Tibial artery (tissue), 4 donors: Measurements from ENCODE around the gene ITPK1.

Source experiments
- DNase-seq, 2 donors: peaks; one replicate each; pipeline ENCODE4 v3.0.0-alpha.2; 2019
- H3K27ac ChIP-seq, 2 donors: fragments of 200-600 bp; sonication (generic) in 1 of 2; 1 replicate in 1 of 2; 2 replicates in 1 of 2; pipeline ENCODE4 v1.5.1; 2018 to 2019; ENCODE audit warnings: mild to moderate bottlenecking in 1 of 2
- H3K27me3 ChIP-seq, 2 donors: fragments of 200-600 bp; sonication (generic) in 1 of 2; one replicate each; pipeline versions ENCODE4 v1.5.1 to v1.6.0; 2016 to 2019
- H3K36me3 ChIP-seq, 3 donors: fragments of 200-600 bp; sonication (generic) in 2 of 3; one replicate each; pipeline ENCODE4 v1.5.1; 2016 to 2019; ENCODE audit warnings: mild to moderate bottlenecking in 2 of 3
- H3K4me1 ChIP-seq, 4 donors: fragments of 200-600 bp; sonication (generic) in 2 of 4; 1 replicate in 3 of 4; 2 replicates in 1 of 4; pipeline ENCODE4 v1.5.1; 2016 to 2019
- H3K4me3 ChIP-seq, 2 donors: fragments of 200-600 bp; sonication (generic) in 1 of 2; 1 replicate in 1 of 2; 2 replicates in 1 of 2; pipeline ENCODE4 v1.5.1; 2018 to 2019; ENCODE audit warnings: mild to moderate bottlenecking in 2 of 2
- H3K9me3 ChIP-seq, 3 donors: fragments of 200-600 bp; sonication (generic) in 1 of 3; one replicate each; pipeline ENCODE4 v1.5.1; 2016 to 2019
- intact Hi-C: fragments of 100-400 bp; cut with DNase I; formaldehyde crosslinking; loops from one replicate; pipeline ENCODE4 v1.15.0; 2023; ENCODE audit warnings: low total_unique reads
- TF ChIP-seq, protein P1 (sequence below), 2 experiments: fragments of 200-600 bp in 1 of 2; fragments of 450-650 bp in 1 of 2; IDR thresholded peaks; one replicate each; pipeline ENCODE4 v1.5.1; 2017 to 2019; ENCODE audit warnings: antibody characterized with exemption in 2 of 2, mild to moderate bottlenecking in 1 of 2, moderate library complexity in 1 of 2

ITPK1 gene

DNA sequence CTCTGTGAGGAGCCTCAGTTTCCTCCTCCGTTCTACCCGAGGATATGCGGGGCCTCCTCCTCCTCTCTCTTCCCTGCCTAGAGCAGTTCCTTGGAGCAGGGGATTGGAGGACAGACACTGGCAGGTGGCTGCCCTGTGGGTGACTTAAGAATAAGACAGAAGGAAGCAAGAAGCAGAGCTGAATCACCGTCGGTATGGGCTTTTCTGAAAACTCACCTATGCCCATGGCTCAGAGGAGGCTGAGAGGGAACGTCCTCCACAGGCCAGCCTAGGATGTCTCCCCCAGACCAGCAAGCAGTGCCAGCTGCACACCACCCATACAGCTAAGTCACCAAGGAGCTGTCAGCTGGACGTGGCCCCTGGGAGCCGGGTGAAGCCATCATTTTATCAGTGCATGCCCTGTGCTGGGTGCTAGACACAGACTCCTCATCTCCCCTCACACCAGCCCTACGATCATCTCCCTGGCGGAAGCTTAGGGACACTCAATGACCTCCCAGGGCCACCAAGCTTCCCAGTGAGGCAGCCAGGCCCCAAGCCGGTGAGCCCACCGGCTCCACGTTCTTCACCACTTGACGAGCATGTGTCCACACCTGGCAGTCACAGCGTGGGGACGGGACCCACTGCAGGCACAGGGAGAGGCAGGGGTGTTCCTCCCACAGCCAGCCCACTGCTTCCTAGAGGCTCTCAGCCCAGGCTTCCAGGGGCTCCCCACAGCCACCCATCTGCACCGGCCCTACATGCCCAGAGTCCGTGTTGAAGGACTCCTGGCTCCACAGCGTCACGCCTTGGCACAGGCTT, 21.4 kb downstream of the ITPK1 start:
- H3K27ac ChIP-seq: no peak overlapping the region
- intact Hi-C loops: no loop called here

GRCh38 chr14:93092606-93093556, 22.8 kb downstream of the ITPK1 start:
- Histone ChIP-seq H3K27ac (peak overlapping the region; percentile 46 to 55), H3K27me3 (no peaks in the 10 kb centered on the region), H3K36me3 (no peaks in the 10 kb centered on the region), H3K4me1 (peaks cover 0 to 73% (median 58%) of the 10 kb centered on the region in 4 donors), H3K4me3 (no peak overlapping the region), H3K9me3 (no peaks in the 10 kb centered on the region)
- intact Hi-C loops: no loop called here
- TF ChIP-seq, protein P1, sequence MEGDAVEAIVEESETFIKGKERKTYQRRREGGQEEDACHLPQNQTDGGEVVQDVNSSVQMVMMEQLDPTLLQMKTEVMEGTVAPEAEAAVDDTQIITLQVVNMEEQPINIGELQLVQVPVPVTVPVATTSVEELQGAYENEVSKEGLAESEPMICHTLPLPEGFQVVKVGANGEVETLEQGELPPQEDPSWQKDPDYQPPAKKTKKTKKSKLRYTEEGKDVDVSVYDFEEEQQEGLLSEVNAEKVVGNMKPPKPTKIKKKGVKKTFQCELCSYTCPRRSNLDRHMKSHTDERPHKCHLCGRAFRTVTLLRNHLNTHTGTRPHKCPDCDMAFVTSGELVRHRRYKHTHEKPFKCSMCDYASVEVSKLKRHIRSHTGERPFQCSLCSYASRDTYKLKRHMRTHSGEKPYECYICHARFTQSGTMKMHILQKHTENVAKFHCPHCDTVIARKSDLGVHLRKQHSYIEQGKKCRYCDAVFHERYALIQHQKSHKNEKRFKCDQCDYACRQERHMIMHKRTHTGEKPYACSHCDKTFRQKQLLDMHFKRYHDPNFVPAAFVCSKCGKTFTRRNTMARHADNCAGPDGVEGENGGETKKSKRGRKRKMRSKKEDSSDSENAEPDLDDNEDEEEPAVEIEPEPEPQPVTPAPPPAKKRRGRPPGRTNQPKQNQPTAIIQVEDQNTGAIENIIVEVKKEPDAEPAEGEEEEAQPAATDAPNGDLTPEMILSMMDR (IDR thresholded peaks at IDR 0.05): no peak
- DNase-seq: no peak

More for the DNA sequence above, 21.4 kb downstream of the ITPK1 start:
- no peaks in the 10 kb centered on the region for H3K9me3 ChIP-seq
- H3K36me3 ChIP-seq: no peaks in the 10 kb centered on the region
- peaks cover 0 to 72% (median 56%) of the 10 kb centered on the region in 4 donors for H3K4me1 ChIP-seq
- H3K4me3 ChIP-seq: no peak overlapping the region
- TF ChIP-seq, protein P1 (IDR thresholded peaks at IDR 0.05): no peak
- no peak for DNase-seq
- no peaks in the 10 kb centered on the region for H3K27me3 ChIP-seq

DNA sequence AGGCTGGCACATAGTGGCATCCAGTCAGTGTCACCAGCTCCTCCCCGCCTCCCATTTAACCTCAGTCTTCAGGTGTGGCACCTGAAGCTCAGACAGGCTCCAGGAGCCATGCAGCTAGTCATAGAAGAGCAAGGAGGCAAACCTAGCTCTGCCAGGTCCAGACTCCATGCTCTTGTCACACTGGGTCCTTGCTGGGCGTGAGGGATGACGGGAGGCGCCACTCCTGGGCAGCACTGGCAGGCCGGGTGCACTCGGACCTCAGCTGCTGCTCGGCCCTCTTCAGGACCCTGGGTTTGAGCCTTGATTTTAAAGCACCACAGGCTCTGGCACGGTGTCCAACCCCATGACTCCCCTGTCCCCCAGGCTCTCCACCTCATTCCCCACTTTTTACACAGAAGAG, 24.1 kb downstream of the ITPK1 start:
- no peaks in the 10 kb centered on the region for H3K9me3 ChIP-seq
- H3K27me3 ChIP-seq: no peaks in the 10 kb centered on the region
- no peak for DNase-seq
- H3K4me3 ChIP-seq: no peak overlapping the region
- H3K36me3 ChIP-seq: no peaks in the 10 kb centered on the region
- TF ChIP-seq, protein P1 (IDR thresholded peaks at IDR 0.05): no peak
- intact Hi-C loops: no loop called here
- H3K27ac ChIP-seq: peak overlapping the region; percentile 46 to 55
- H3K4me1 ChIP-seq: peaks cover 0 to 65% (median 50%) of the 10 kb centered on the region in 4 donors

GRCh38 chr14:93090826-93091555, 24.7 kb downstream of the ITPK1 start:
- intact Hi-C loops: no loop called here
- Histone ChIP-seq H3K4me3 (no peak overlapping the region), H3K4me1 (peaks cover 0 to 65% (median 50%) of the 10 kb centered on the region in 4 donors)

More at GRCh38 chr14:93090826-93091555, 24.7 kb downstream of the ITPK1 start:
- H3K36me3 ChIP-seq: no peaks in the 10 kb centered on the region
- TF ChIP-seq, protein P1 (IDR thresholded peaks at IDR 0.05): no peak
- H3K27ac ChIP-seq: peak overlapping the region; percentile 46 to 55
- no peak for DNase-seq
- H3K27me3 ChIP-seq: no peaks in the 10 kb centered on the region
- H3K9me3 ChIP-seq: no peaks in the 10 kb centered on the region
